Ectodermal cell (in vitro differentiated cells): Measurements from ENCODE around the gene LRRN4.
A peak's percentile ranks its signal among the peaks of the same experiment; 100 is the strongest.

Experiments used
- H3K27ac ChIP-seq: 2 replicates; pipeline ENCODE4 v1.7.0; 2013; ENCODE audit warnings: mild to moderate bottlenecking, low read depth, low read length; ENCODE audit not compliant: insufficient read depth, poor library complexity, severe bottlenecking
- H3K27me3 ChIP-seq: 2 replicates; pipeline ENCODE4 v1.7.0; 2013; ENCODE audit warnings: mild to moderate bottlenecking, low read length; ENCODE audit not compliant: insufficient read depth, control insufficient read depth, poor library complexity, severe bottlenecking
- H3K36me3 ChIP-seq: one replicate; pipeline ENCODE4 v1.7.0; 2013; ENCODE audit warnings: low read length; ENCODE audit not compliant: control insufficient read depth, insufficient read depth
- H3K4me1 ChIP-seq: one replicate; pipeline ENCODE4 v1.7.0; 2013; ENCODE audit warnings: low read length; ENCODE audit not compliant: control insufficient read depth, insufficient read depth
- H3K4me3 ChIP-seq: 2 replicates; pipeline ENCODE4 v1.7.0; 2013; ENCODE audit warnings: low read depth, low read length, control low read depth; ENCODE audit not compliant: insufficient read depth
- H3K9me3 ChIP-seq: 2 replicates; pipeline ENCODE4 v1.7.0; 2013; ENCODE audit warnings: mild to moderate bottlenecking, low read length, moderate library complexity; ENCODE audit not compliant: control insufficient read depth
- WGBS, 2 experiments: methylation state at CpG; one replicate each; pipeline ENCODE4 v1.1.7; 2013; ENCODE audit warnings: missing lambda C conversion rate in 2 of 2; 5-methylcytosine and 5-hydroxymethylcytosine counted together

The LRRN4 gene

DNA sequence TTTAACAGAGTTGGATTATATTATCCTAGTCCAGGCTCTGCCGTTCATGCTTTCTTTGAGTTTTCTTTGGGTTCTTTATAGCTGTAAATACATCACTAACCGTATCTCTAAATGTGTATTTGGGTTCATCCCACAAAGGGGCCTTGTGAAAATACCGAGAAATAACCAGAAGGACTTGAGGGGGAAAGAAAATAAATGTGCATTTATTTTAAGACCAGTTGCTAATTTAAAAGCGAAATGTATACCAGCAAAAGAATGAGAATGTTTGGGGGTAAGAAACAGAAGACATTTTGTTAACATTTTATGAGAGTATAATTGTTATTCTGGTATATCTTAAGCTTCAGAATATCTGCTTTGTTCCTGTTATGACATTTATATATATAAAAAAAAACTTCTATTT lies 38.9 kb downstream of the LRRN4 start:
- peaks cover 10% of the 10 kb centered on the region for H3K36me3 ChIP-seq
- WGBS, 2 experiments: 98 to 99% methylated on average over 4 of the region's 4 CpGs
- no peak overlapping the region for H3K4me3 ChIP-seq
- no peaks in the 10 kb centered on the region for H3K27me3 ChIP-seq
- H3K27ac ChIP-seq: no peak overlapping the region
- no peaks in the 10 kb centered on the region for H3K9me3 ChIP-seq
- H3K4me1 ChIP-seq: no peaks in the 10 kb centered on the region

- H3K27me3 ChIP-seq: no peaks in the 10 kb centered on the region
- no peaks in the 10 kb centered on the region for H3K4me1 ChIP-seq
- no peak overlapping the region for H3K27ac ChIP-seq
- H3K36me3 ChIP-seq: peaks cover 10% of the 10 kb centered on the region
- no peak overlapping the region for H3K4me3 ChIP-seq
- 88 to 97% methylated on average over 3 of the region's 3 CpGs for WGBS, 2 experiments
- no peaks in the 10 kb centered on the region for H3K9me3 ChIP-seq
These were observed 39.8 kb downstream of the LRRN4 start for GRCh38 chr20:6014017-6014416.

- Histone ChIP-seq H3K27me3 (no peaks in the 10 kb centered on the region), H3K4me3 (no peak overlapping the region), H3K4me1 (peaks cover 10% of the 10 kb centered on the region), H3K36me3 (peaks cover 10% of the 10 kb centered on the region), H3K27ac (no peak overlapping the region), H3K9me3 (no peaks in the 10 kb centered on the region)
- WGBS, 2 experiments: 96 to 97% methylated on average over 5 of the region's 5 CpGs
These were observed 41.7 kb downstream of the LRRN4 start for GRCh38 chr20:6012179-6012578.

- H3K4me3 ChIP-seq: no peak overlapping the region
- 76 to 88% methylated on average over 4 to 5 of the region's 5 CpGs for WGBS, 2 experiments
- peaks cover 6% of the 10 kb centered on the region for H3K36me3 ChIP-seq
- no peaks in the 10 kb centered on the region for H3K27me3 ChIP-seq
- H3K9me3 ChIP-seq: no peaks in the 10 kb centered on the region
- peaks cover 12% of the 10 kb centered on the region for H3K4me1 ChIP-seq
- no peak overlapping the region for H3K27ac ChIP-seq
These were observed 45.6 kb downstream of the LRRN4 start for GRCh38 chr20:6008254-6008653.

DNA sequence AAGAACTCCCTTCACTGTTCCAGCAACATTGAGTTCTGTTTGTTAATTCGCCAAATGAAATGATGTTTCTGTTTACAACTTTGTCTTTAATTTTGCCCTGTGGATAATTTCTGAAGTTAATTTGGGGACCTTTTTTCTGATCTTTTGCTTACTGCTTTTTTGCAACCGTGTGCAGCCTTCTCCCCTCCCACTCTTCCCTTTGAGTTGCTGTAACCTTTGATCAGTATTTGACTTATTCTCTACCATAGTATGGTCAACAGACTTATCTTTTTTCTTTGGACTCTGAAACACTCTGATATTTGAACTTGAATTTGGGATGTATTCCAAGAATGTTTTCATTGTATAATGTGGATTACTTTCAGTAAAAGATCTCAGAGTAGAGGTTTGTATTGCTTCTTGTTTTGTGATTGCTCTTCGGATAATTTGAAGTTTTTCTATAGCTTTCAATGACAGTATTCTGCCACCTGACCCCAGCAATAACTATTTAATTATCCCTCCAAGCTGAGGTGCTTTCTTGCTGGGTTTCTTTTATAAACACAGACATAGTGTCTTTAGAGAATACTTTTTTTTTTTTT lies 46.2 kb downstream of the LRRN4 start:
- Histone ChIP-seq H3K36me3 (peaks cover 6% of the 10 kb centered on the region), H3K27ac (no peak overlapping the region), H3K27me3 (no peaks in the 10 kb centered on the region), H3K9me3 (no peaks in the 10 kb centered on the region), H3K4me1 (peaks cover 12% of the 10 kb centered on the region), H3K4me3 (peak overlapping the region; percentile 85)
- 69 to 76% methylated on average over 3 of the region's 3 CpGs for WGBS, 2 experiments

- Histone ChIP-seq H3K36me3 (peaks cover 6% of the 10 kb centered on the region), H3K4me1 (peaks cover 12% of the 10 kb centered on the region), H3K4me3 (peak overlapping the region; percentile 85), H3K27me3 (no peaks in the 10 kb centered on the region), H3K27ac (no peak overlapping the region), H3K9me3 (no peaks in the 10 kb centered on the region)
- whole genome bisulfite sequencing, 2 experiments: 27 to 43% methylated on average over 3 to 4 of the region's 4 CpGs
These were observed 46.7 kb downstream of the LRRN4 start for GRCh38 chr20:6007094-6007528.

DNA sequence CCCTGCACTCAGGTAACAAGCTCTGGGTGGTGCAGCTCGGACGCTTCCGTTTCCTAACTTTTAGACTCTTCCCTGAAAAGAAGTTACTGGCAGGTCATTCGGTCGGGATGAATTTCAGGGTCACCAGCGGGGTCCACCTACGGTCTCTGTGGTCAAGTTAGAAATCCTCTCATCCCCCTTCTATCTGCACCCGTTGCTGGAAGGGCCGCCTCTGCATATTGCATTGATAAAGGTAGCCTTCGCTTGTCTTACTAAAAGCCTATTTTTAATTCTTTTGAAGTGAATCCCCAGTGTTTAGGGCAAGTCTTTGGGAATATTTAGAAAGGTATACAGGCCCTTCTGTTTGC lies 47.3 kb downstream of the LRRN4 start:
- WGBS, 2 experiments: 0 to 1% methylated on average over 10 of the region's 10 CpGs
- H3K4me3 ChIP-seq: peak overlapping the region; percentile 85
- H3K27ac ChIP-seq: peak overlapping the region; percentile 64
- H3K9me3 ChIP-seq: no peaks in the 10 kb centered on the region
- no peaks in the 10 kb centered on the region for H3K27me3 ChIP-seq
- H3K4me1 ChIP-seq: peaks cover 12% of the 10 kb centered on the region
- peaks cover 6% of the 10 kb centered on the region for H3K36me3 ChIP-seq

GRCh38 chr20:6000871-6001270 lies 53.0 kb downstream of the LRRN4 start:
- Histone ChIP-seq H3K4me1 (no peaks in the 10 kb centered on the region), H3K27ac (no peak overlapping the region), H3K4me3 (no peak overlapping the region), H3K9me3 (no peaks in the 10 kb centered on the region), H3K36me3 (peaks cover 1% of the 10 kb centered on the region), H3K27me3 (no peaks in the 10 kb centered on the region)
- WGBS, 2 experiments: 85 to 93% methylated on average over 8 of the region's 8 CpGs

GRCh38 chr20:5999783-6000182 lies 54.1 kb downstream of the LRRN4 start:
- WGBS, 2 experiments: 93 to 96% methylated on average over 9 of the region's 9 CpGs

GRCh38 chr20:5996765-5997164 lies 57.1 kb downstream of the LRRN4 start:
- WGBS, 2 experiments: 86 to 91% methylated on average over 1 of the region's 1 CpG
- Histone ChIP-seq H3K9me3 (no peaks in the 10 kb centered on the region), H3K27me3 (no peaks in the 10 kb centered on the region), H3K4me3 (no peak overlapping the region), H3K27ac (no peak overlapping the region), H3K4me1 (no peaks in the 10 kb centered on the region), H3K36me3 (peaks cover 9% of the 10 kb centered on the region)

More at GRCh38 chr20:5999783-6000182, 54.1 kb downstream of the LRRN4 start:
- Histone ChIP-seq H3K4me1 (no peaks in the 10 kb centered on the region), H3K27ac (no peak overlapping the region), H3K4me3 (no peak overlapping the region), H3K36me3 (peaks cover 9% of the 10 kb centered on the region), H3K27me3 (no peaks in the 10 kb centered on the region), H3K9me3 (no peaks in the 10 kb centered on the region)
